Hepatocyte (in vitro differentiated cells): Measurements from ENCODE around the gene SLC17A9.

ENCODE experiments used
- CTCF ChIP-seq: fragments of 200-600 bp; sonication (generic); IDR thresholded peaks from 2 replicates; pipeline ENCODE4 v1.5.1; 2016; ENCODE audit warnings: antibody characterized with exemption, mild to moderate bottlenecking; ENCODE audit not compliant: poor library complexity
- EZH2 ChIP-seq: fragments of 200-600 bp; sonication (generic); IDR thresholded peaks from 2 replicates; pipeline ENCODE4 v1.6.1; 2016; ENCODE audit warnings: antibody characterized with exemption, mild to moderate bottlenecking, borderline replicate concordance
- EZH2phosphoT487 ChIP-seq: fragments of 200-600 bp; sonication (generic); IDR thresholded peaks from one replicate; pipeline ENCODE4 v1.6.1; 2018; ENCODE audit warnings: antibody characterized with exemption, mild to moderate bottlenecking, low read depth, moderate library complexity; ENCODE audit not compliant: unreplicated experiment, severe bottlenecking

DNA sequence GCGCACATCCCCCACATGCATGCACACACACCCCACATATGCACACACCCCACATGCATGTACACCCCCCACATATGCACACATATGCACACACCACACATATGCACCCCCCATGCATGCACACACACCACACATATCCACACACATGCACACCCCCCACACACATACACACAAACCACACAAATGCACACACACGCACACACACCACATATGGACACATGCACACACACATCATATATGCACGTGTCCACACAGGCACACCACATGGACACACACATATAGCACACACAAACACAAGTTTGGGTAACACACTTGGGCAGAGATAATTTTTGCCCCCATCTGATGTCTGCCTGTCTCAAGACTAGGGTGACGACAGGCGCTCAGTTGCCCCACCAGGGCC, 45.9 kb downstream of the SLC17A9 start:
- no peak for TF ChIP-seq EZH2
- TF ChIP-seq CTCF, result no peak
- no peak for TF ChIP-seq EZH2phosphoT487
